ENCODE data around the gene HSP90B1. TPM values are rescaled to one million over a fixed set of nuclear protein-coding genes. Genes with fewer than 3 reads are reported as not detected.

HSP90B1 gene
- total RNA-seq, 1 donor from 2014 or later = 748 TPM

DNA sequence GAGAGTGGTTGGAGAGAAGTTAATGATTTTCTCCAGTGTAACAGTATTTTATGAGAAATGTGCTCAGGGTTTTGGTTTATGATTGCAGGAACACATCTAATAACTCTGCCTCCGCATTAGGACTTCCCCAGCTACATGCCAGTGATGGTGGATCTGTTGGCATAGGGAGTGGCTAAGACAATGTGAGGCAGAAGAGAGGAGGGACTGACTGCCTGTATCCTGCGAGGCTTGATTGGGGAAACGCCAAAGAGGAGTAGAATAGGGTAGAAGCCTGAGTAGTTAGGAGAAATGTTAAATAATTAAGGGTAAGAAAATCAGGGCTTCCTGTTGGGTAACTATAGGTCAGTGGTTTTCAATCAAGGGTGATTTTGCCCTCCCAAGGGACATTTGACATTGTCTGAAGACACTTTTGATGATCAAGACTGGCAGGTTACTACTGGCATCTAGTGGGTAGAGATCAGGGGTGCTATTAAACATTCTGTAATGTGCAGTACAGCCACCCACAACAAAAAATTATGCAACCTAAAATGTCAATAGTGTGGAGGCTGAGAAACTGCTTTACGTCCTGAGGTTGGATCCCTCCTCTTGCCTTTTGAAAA is 48.3 kb downstream of the HSP90B1 start:
- H3K36me3 ChIP-seq (ENCODE audit: control insufficient read depth, insufficient read depth, low read length) = peaks cover 1% of the 10 kb centered on the region
- TF ChIP-seq, protein P1, sequence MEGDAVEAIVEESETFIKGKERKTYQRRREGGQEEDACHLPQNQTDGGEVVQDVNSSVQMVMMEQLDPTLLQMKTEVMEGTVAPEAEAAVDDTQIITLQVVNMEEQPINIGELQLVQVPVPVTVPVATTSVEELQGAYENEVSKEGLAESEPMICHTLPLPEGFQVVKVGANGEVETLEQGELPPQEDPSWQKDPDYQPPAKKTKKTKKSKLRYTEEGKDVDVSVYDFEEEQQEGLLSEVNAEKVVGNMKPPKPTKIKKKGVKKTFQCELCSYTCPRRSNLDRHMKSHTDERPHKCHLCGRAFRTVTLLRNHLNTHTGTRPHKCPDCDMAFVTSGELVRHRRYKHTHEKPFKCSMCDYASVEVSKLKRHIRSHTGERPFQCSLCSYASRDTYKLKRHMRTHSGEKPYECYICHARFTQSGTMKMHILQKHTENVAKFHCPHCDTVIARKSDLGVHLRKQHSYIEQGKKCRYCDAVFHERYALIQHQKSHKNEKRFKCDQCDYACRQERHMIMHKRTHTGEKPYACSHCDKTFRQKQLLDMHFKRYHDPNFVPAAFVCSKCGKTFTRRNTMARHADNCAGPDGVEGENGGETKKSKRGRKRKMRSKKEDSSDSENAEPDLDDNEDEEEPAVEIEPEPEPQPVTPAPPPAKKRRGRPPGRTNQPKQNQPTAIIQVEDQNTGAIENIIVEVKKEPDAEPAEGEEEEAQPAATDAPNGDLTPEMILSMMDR (IDR thresholded peaks at IDR 0.05; ENCODE audit: insufficient read depth, low read length, poor library complexity, severe bottlenecking) = no peak

DNA sequence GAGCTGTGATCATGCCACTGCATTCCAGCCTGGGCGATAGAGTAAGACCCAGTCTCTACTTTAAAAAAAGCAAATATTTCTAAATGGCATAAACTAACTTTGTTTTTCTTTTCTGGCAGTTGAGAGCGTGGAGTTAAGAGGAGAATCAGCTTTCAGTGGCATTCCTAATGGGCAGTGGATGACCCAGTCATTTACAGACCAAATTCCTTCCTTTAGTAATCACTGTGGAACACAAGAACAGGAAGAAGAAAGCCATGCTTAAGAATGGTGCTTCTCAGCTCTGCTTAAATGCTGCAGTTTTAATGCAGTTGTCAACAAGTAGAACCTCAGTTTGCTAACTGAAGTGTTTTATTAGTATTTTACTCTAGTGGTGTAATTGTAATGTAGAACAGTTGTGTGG is 56.6 kb downstream of the HSP90B1 start:
- no peaks in the 10 kb centered on the region for H3K36me3 ChIP-seq (ENCODE audit: control insufficient read depth, insufficient read depth, low read length)
- H3K27me3 ChIP-seq (ENCODE audit: control insufficient read depth, insufficient read depth, low read length) = no peaks in the 10 kb centered on the region
- TF ChIP-seq, protein P1 (IDR thresholded peaks at IDR 0.05; ENCODE audit: insufficient read depth, low read length, poor library complexity, severe bottlenecking) = no peak
- no peak for DNase-seq (ENCODE audit: low read depth)
- H3K4me3 ChIP-seq (ENCODE audit: low read depth, low read length) = no peak overlapping the region

More for the DNA sequence above, 48.3 kb downstream of the HSP90B1 start:
- H3K4me3 ChIP-seq (ENCODE audit: low read depth, low read length) = no peak overlapping the region
- no peak for DNase-seq (ENCODE audit: low read depth)
- H3K27me3 ChIP-seq (ENCODE audit: control insufficient read depth, insufficient read depth, low read length) = no peaks in the 10 kb centered on the region

DNA sequence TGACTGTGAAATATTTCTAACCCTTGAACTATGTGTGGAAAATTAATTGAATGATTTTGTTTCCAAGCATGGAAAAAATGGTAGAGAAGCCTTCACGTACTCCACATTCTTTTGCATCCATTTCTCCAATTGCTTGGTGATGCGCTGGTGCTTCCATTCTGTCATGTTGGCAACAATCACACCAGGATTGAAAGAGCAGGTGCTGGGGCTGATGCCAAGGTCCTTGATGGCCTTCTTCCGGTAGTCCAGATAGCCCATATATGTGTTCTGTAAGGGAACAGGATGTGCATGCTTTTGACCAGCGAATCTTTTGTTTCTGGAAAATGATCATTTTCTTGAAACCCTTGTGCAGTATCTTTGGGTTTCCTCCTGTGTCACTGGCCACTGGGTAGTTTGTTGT is 64.0 kb downstream of the HSP90B1 start:
- TF ChIP-seq, protein P1 (IDR thresholded peaks at IDR 0.05; ENCODE audit: insufficient read depth, low read length, poor library complexity, severe bottlenecking) = no peak
- no peaks in the 10 kb centered on the region for H3K27me3 ChIP-seq (ENCODE audit: control insufficient read depth, insufficient read depth, low read length)
- H3K36me3 ChIP-seq (ENCODE audit: control insufficient read depth, insufficient read depth, low read length) = no peaks in the 10 kb centered on the region
- H3K4me3 ChIP-seq (ENCODE audit: low read depth, low read length) = no peak overlapping the region
- no peak for DNase-seq (ENCODE audit: low read depth)

DNA sequence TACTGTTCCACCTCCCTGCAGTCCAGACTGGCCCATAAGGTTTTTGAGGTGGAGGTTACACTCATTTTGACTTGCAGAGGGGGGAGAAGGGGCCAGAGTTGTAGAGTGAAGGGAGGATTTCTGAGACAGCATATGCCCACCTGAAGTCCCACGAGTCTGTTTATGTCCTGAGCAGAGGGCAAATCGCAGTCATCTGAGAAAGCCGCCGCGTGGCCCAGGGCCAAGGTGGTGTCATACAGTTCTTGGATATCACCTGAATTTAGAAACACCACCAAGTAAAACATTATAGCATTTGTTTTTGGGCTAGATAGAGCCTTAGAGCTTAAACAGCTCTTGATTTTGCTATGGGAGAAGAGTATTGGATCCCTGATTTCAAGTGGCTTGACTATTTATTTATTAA is 66.4 kb downstream of the HSP90B1 start:
- Histone ChIP-seq H3K36me3 (ENCODE audit: control insufficient read depth, insufficient read depth, low read length) (no peaks in the 10 kb centered on the region), H3K4me3 (ENCODE audit: low read depth, low read length) (no peak overlapping the region), H3K27me3 (ENCODE audit: control insufficient read depth, insufficient read depth, low read length) (no peaks in the 10 kb centered on the region)
- TF ChIP-seq, protein P1 (IDR thresholded peaks at IDR 0.05; ENCODE audit: insufficient read depth, low read length, poor library complexity, severe bottlenecking) = no peak
- no peak for DNase-seq (ENCODE audit: low read depth)

DNA sequence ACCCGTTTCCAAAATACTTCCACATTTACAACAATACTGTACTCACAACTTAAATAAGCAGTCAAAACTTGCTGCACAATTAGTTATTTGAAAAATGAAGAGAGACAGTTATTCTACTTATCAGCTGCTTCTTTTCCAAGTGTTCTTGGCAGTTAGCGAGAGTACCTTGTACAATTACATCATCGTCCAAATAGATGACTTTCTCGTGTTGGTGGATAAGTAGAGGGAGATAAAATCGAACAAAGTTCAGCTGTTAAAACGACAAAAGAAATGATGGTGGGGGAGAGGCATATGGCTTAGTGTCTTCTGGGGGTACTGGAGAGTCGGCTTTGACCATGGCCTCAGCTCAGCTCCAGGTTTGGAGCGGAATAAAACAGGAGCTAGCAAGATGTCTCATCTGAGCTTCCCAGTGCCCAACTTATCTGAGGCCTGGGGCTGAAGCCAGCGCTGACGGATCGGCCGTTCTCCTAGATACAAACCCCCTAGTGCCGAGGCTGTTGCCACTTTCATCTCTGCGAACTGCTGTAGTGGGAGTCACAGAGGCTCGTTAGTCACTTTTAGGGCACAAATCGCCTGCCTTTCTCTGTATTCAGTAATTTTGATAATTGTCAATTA is 67.2 kb downstream of the HSP90B1 start:
- DNase-seq (ENCODE audit: low read depth) = no peak
- H3K36me3 ChIP-seq (ENCODE audit: control insufficient read depth, insufficient read depth, low read length) = no peaks in the 10 kb centered on the region

More for the DNA sequence above, 67.2 kb downstream of the HSP90B1 start:
- Histone ChIP-seq H3K27me3 (ENCODE audit: control insufficient read depth, insufficient read depth, low read length) (no peaks in the 10 kb centered on the region), H3K4me3 (ENCODE audit: low read depth, low read length) (no peak overlapping the region)
- TF ChIP-seq, protein P1 (IDR thresholded peaks at IDR 0.05; ENCODE audit: insufficient read depth, low read length, poor library complexity, severe bottlenecking) = no peak

Other genes starting within 250 kb of the HSP90B1 start
- 14.3 and 17.0 TPM in 2 replicates for gene NT5DC3, start 89.2 kb upstream of the HSP90B1 start, total RNA-seq
- gene TDG, start 35.5 kb downstream of the HSP90B1 start, total RNA-seq = 34.9 and 35.5 TPM in 2 replicates
- 1.1 and 1.8 TPM in 2 replicates for gene GLT8D2, start 119.8 kb downstream of the HSP90B1 start, total RNA-seq
- 4.6 and 7.4 TPM in 2 replicates for gene HCFC2, start 134.1 kb downstream of the HSP90B1 start, total RNA-seq
- gene NFYB, start 207.8 kb downstream of the HSP90B1 start, total RNA-seq = 14.3 and 17.2 TPM in 2 replicates